ENCODE measurements around the gene ABR.

ABR gene

GRCh38 chr17:969811-970355 lies 209.9 kb downstream of the ABR start:
- DNase-seq: no peak

DNA sequence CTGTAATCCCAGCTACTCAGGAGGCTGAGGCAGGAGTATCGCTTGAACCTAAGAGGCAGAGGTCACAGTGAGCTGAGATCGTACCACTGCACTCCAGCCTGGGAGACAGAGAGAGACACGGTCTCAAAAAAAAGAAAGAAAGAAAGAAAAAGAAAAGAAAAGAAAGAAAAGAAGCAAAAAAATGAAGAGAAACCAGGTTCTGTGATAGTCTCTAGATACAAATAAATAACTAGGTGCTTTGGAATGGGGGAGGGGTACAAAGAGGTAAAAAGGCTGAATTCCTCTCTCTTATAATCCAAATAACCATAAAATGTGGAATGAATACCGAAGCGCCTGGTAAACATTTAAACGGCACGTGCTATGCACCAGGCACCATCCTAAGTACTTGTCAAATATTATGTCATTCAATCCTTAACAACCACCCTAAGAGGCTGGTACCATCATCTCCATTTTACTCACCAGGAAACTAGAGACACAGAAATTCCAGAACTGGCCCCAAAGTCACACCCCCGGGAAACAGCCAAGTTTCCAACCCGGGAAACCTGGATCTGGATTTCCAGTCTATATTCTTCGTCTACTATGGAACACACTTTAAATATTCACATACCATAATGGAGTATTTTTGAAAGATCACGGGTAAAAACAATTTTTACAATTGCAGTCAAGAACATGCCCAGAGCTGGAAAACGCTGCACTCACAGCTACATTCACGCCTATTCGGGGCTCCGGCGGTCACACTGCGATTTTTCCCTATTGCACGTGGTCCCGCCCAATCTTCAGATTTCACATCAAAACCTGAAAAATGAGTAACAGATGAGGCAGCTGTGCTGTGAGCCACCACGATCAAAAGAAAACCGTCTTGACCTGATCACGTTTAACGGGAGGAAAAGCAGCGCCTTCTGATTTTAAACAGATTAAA lies 210.7 kb downstream of the ABR start:
- no peak for DNase-seq

DNA sequence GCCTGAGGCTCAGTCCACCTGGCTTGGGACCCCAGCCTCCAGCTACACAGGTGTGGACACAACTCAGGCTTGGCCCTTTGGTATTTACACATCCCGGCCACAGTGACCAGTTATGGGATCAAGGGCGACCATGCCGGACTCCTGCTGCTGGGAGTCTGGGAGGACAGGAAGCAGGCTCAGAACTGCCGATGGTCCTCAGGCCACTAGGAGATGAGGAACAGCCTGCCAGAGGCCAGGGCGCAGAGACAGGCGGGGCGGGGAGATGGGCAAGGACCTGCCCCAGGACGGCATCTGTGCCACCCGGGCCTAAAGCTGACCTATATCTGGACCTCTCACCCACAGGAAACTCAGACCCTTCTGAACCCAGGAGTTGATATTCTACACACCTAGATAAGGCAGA lies 212.7 kb downstream of the ABR start:
- DNase-seq: no peak

DNA sequence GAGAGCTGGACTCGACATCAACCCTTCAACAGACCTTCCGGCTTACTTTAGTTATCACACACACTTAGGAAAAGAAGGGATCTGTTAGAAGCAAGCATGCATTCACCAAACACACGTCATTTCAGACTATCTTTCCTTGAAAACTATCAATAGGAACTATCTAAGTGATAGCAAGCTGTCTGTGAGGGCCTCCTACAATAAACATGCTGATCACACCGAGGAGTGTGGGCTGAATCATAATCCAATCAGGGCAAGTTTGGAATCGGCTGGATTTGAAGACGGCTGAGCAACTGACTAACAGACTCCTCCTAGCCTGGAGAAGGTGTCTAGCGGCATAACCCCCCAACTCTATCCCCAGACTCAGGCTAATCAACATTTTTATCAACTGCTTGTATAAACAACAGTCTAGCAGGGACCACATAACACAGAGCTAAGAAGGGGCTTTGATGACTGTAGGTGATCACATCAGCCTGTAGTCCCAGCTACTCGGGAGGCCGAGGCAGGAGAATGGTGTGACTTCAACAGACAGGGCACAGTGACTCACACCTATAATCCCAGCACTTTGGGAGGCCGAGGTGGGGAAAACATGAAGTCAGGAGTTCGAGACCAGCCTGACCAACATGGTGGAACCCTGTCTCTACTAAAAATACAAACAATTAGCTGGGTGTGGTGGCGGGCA lies 214.3 kb downstream of the ABR start:
- peak in 1 of 56 donors; percentile 28 for DNase-seq

DNA sequence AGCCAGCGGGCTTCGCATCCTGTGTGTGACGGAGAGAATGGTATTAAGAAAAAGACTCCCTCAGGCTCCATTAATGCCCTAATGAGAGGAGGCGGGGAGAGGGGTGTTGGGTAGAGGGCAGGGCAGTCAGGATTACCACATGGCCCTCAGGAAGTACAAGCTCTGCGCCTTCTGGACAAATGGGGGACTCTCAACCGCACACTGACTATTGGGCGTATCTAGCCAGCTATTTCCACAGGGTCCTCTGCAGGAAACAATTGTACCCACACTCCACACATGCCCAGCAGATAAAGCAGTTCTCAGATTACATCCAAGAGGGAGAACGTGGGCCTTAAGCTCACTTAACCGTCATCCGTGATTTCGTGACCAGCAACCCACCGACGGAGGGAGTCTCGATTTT lies 214.9 kb downstream of the ABR start:
- DNase-seq: no peak

DNA sequence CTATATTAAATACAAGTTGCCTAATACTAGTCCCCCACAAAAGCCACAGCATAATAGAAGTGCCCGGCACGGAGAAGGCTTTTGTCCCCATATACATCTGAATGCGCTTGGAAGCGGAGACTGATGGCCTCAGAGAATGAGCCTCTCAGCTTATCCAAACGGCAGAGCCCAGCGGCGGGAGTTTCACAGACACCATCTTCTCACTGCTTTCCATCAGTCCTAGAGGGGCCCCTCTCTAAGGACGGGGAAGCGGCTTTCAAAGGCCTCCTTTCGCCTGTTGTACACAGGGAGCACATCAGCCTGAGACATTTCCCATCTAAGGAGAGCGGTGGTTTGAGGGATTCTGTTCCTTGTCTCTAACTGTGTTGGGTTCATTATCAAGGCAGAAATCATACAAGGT lies 217.1 kb downstream of the ABR start:
- no peak for DNase-seq

- no peak for DNase-seq
Observed at GRCh38 chr17:962166-962565, 217.6 kb downstream of the ABR start.

GRCh38 chr17:958712-959451 lies 220.9 kb downstream of the ABR start:
- no peak for DNase-seq

DNA sequence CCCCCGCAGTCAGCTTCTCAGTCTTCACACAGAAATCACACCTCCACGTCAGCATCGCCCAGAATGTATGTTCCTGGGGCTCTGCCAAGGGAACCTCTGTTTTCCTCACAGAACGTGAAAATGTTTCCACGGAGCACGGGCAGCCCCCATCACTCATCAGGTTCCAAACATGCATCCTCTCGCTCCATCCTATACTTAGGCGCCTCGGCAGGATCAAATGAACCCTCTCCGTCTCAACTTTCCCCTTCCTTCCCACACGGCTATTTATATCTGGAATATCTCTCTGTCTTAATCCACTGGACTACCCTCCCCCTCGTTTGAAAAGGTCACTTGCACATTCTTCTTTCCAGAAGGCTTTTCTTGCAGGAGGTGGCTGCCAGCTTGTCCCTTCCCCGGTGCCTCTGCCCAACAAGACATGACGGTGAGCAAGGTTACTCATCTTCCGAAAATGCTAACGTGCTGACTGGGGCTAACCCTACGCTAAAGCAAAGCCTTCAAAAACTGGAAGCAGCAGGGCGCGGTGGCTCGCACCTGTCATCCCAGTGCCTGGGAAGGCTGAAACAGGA lies 221.8 kb downstream of the ABR start:
- no peak for DNase-seq

DNA sequence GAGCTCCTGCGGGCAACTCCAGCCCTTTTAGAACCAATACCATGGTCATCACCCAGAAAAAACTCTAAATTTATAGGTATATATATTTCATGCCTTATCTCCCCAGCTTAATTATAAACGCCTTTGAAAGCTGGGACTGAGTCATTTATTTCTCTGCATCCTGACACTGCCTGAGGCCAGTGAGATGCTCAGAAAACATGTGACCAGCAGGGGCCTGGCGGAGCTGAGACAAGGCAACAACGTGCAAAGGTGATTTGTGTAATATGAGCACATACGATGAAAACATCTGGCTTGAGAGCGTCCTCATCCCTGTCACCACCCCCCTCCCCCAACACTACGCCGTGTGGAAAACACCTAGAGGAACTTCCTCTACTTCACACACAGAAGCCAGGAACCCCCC lies 222.9 kb downstream of the ABR start:
- DNase-seq: no peak

GRCh38 chr17:954431-955164 lies 225.2 kb downstream of the ABR start:
- no peak for DNase-seq

DNA sequence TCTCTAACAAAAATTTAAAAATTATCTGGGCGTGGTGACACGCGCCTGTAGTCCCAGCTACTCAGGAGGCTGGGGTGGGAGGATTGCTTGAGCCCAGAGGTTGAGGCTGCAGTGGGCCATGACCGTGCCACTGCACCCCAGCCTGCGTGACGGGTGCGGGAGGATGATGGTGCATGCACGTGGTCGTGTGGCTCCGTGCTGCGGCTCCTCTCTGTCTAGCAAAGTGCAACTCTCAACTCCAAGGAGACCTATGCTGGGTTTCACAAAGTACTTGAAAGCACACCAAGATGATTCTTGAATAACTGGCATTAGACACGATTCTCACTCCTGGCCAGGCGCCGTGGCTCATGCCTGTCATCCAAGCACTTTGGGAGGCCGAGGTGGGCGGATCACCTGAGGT lies 226.0 kb downstream of the ABR start:
- DNase-seq: no peak
